ENCODE results near the gene KCNS1.

- TF ChIP-seq CTCF (IDR thresholded peaks at IDR 0.05) = no peak
- no peak for TF ChIP-seq POLR2A (IDR thresholded peaks at IDR 0.05)
Measured at GRCh38 chr20:45066372-45066771, 34.6 kb downstream of the KCNS1 start.

All from heart left ventricle (tissue), 13 donors.